Astrocyte (in vitro differentiated cells and primary cell): Measurements from ENCODE around the gene AADAT. TPM values are rescaled to one million over a fixed set of nuclear protein-coding genes. Genes with fewer than 3 reads are reported as not detected.

ENCODE experiments used
- DNase-seq: peaks from one replicate; pipeline ENCODE4 v3.0.0-alpha.2; 2010; ENCODE audit warnings: low read depth
- FAIRE-seq: peaks from 2 replicates; lab custom pipeline; 2011; peaks lifted over from hg19 to GRCh38; lab: Jason Lieb, UNC
- H2AFZ ChIP-seq: 2 replicates; pipeline ENCODE4 v1.6.0; 2012; ENCODE audit warnings: low read depth, low read length, inconsistent platforms
- H3K27ac ChIP-seq: 2 replicates; pipeline ENCODE4 v1.5.1; 2011; ENCODE audit warnings: low read depth, low read length, inconsistent platforms
- H3K27me3 ChIP-seq: 2 replicates; pipeline ENCODE4 v1.6.0; 2011; ENCODE audit warnings: low read length, inconsistent platforms; ENCODE audit not compliant: insufficient read depth
- H3K36me3 ChIP-seq: 2 replicates; pipeline ENCODE4 v1.5.1; 2011; ENCODE audit warnings: low read length, inconsistent platforms; ENCODE audit not compliant: insufficient read depth
- H3K4me1 ChIP-seq: 2 replicates; pipeline ENCODE4 v1.5.1; 2011; ENCODE audit warnings: low read length, inconsistent platforms; ENCODE audit not compliant: insufficient read depth
- H3K4me2 ChIP-seq: 2 replicates; pipeline ENCODE4 v1.6.0; 2012; ENCODE audit warnings: low read length, inconsistent platforms
- H3K4me3 ChIP-seq: 2 replicates; pipeline ENCODE4 v1.5.1; 2011; ENCODE audit warnings: low read depth, mild to moderate bottlenecking, low read length, inconsistent platforms; ENCODE audit not compliant: insufficient read depth
- H3K79me2 ChIP-seq: 2 replicates; pipeline ENCODE4 v1.6.0; 2012; ENCODE audit warnings: mild to moderate bottlenecking, low read length, inconsistent platforms; ENCODE audit not compliant: insufficient read depth
- H3K9ac ChIP-seq: 2 replicates; pipeline ENCODE4 v1.6.0; 2012; ENCODE audit warnings: mild to moderate bottlenecking, low read length, inconsistent platforms
- H3K9me3 ChIP-seq: 2 replicates; pipeline ENCODE4 v1.5.1; 2012; ENCODE audit warnings: low read depth, mild to moderate bottlenecking, low read length, inconsistent platforms; ENCODE audit not compliant: insufficient read depth
- H4K20me1 ChIP-seq: 2 replicates; pipeline ENCODE4 v1.6.0; 2012; ENCODE audit warnings: low read length, inconsistent platforms; ENCODE audit not compliant: insufficient read depth
- H3K27ac Mint-ChIP-seq: one replicate; pipeline ENCODE4 v1.8.0; 2021; ENCODE audit warnings: mild to moderate bottlenecking, mixed read lengths; ENCODE audit not compliant: unreplicated experiment
- H3K27me3 Mint-ChIP-seq: one replicate; pipeline ENCODE4 v1.8.0; 2021; ENCODE audit warnings: low read depth, mixed read lengths; ENCODE audit not compliant: unreplicated experiment
- H3K36me3 Mint-ChIP-seq: one replicate; pipeline ENCODE4 v1.8.0; 2021; ENCODE audit warnings: low read depth, mixed read lengths; ENCODE audit not compliant: unreplicated experiment
- H3K4me1 Mint-ChIP-seq: one replicate; pipeline ENCODE4 v1.8.0; 2021; ENCODE audit warnings: low read depth, mixed read lengths; ENCODE audit not compliant: unreplicated experiment
- H3K4me3 Mint-ChIP-seq: one replicate; pipeline ENCODE4 v1.8.0; 2021; ENCODE audit warnings: mild to moderate bottlenecking, moderate library complexity, mixed read lengths; ENCODE audit not compliant: unreplicated experiment
- H3K9me3 Mint-ChIP-seq: one replicate; pipeline ENCODE4 v1.8.0; 2021; ENCODE audit warnings: mild to moderate bottlenecking, mixed read lengths; ENCODE audit not compliant: unreplicated experiment
- EZH2 ChIP-seq: IDR thresholded peaks from 2 replicates; pipeline ENCODE4 v1.6.1; 2012; ENCODE audit warnings: mild to moderate bottlenecking, low read length, inconsistent platforms; ENCODE audit not compliant: insufficient read depth
- total RNA-seq: library from RNA; stranded (reverse); gene quantifications from 2 replicates; pipeline ENCODE4 v1.2.1, GENCODE V29; 2021
- TF ChIP-seq, protein P1 (sequence below): IDR thresholded peaks from 2 replicates; pipeline ENCODE4 v1.5.1; 2011; ENCODE audit warnings: low read depth, mild to moderate bottlenecking, inconsistent platforms, low read length, moderate library complexity; ENCODE audit not compliant: insufficient read depth

The AADAT gene
- total RNA-seq, 1 donor from 2014 or later, result 10.5 TPM

DNA sequence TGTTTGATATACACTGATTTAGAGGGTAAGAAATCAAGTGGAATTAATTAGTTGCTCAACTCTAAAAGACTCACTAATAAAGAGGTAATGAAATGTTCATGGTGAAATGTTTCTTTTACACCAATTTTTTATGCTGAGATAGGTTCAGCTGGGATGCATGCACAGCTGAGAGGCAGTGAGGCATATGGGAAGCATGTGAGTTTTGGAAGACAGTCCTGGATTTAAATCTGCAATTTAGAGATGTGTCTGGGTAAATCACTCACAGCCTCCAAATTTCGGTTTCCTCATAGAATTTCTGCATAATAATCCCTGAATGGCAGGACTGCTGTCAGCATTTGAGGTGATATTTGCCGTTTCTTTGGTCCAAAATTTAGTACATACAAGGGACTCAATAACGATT, 48.2 kb upstream of the AADAT start:
- Mint-ChIP-seq H3K4me3 (no peak overlapping the region), H3K27me3 (peaks cover 4% of the 10 kb centered on the region), H3K36me3 (peaks cover 4% of the 10 kb centered on the region), H3K9me3 (peaks cover 20% of the 10 kb centered on the region), H3K27ac (no peak overlapping the region), H3K4me1 (no peaks in the 10 kb centered on the region)
- H3K4me2 ChIP-seq, result no peak overlapping the region
- H3K79me2 ChIP-seq, result no peaks in the 10 kb centered on the region
- no peak for TF ChIP-seq EZH2
- TF ChIP-seq, protein P1, sequence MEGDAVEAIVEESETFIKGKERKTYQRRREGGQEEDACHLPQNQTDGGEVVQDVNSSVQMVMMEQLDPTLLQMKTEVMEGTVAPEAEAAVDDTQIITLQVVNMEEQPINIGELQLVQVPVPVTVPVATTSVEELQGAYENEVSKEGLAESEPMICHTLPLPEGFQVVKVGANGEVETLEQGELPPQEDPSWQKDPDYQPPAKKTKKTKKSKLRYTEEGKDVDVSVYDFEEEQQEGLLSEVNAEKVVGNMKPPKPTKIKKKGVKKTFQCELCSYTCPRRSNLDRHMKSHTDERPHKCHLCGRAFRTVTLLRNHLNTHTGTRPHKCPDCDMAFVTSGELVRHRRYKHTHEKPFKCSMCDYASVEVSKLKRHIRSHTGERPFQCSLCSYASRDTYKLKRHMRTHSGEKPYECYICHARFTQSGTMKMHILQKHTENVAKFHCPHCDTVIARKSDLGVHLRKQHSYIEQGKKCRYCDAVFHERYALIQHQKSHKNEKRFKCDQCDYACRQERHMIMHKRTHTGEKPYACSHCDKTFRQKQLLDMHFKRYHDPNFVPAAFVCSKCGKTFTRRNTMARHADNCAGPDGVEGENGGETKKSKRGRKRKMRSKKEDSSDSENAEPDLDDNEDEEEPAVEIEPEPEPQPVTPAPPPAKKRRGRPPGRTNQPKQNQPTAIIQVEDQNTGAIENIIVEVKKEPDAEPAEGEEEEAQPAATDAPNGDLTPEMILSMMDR, result no peak
- no peak for DNase-seq
- H3K9ac ChIP-seq, result no peak overlapping the region
- H3K27ac ChIP-seq, result no peak overlapping the region
- no peaks in the 10 kb centered on the region for H4K20me1 ChIP-seq
- no peaks in the 10 kb centered on the region for H3K36me3 ChIP-seq
- no peak overlapping the region for H3K4me3 ChIP-seq
- H3K4me1 ChIP-seq, result peaks cover 8% of the 10 kb centered on the region
- no peak for FAIRE-seq
- peaks cover 10% of the 10 kb centered on the region for H3K9me3 ChIP-seq
- H3K27me3 ChIP-seq, result no peaks in the 10 kb centered on the region
- H2AFZ ChIP-seq, result no peak overlapping the region

DNA sequence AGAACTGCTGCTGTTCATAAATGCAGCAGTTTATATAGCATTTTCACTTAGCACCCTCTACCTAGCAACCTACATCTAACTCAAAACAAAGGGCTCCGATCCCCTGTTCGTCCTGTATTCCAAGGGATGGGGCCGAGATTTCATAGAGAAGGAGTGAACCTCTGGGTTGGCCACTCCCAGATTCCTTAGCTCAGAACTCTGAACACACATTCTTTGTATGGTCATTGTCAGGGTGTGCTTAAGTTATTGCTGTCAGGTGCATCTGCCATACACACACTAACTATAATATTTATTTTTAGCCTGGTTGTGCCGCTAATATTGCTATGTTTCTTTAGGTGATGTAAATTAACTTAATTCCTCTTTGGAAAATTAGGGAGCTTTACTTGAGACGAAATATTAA, 47.7 kb upstream of the AADAT start:
- H3K4me1 ChIP-seq, result peaks cover 8% of the 10 kb centered on the region
- no peak overlapping the region for H3K4me2 ChIP-seq
- DNase-seq, result no peak
- H3K9me3 ChIP-seq, result peaks cover 11% of the 10 kb centered on the region
- no peaks in the 10 kb centered on the region for H3K36me3 ChIP-seq
- no peak for FAIRE-seq
- Mint-ChIP-seq H3K27me3 (peaks cover 4% of the 10 kb centered on the region), H3K4me1 (no peaks in the 10 kb centered on the region), H3K4me3 (no peak overlapping the region), H3K36me3 (peaks cover 4% of the 10 kb centered on the region), H3K9me3 (peaks cover 23% of the 10 kb centered on the region), H3K27ac (no peak overlapping the region)
- no peaks in the 10 kb centered on the region for H3K27me3 ChIP-seq
- H4K20me1 ChIP-seq, result no peaks in the 10 kb centered on the region
- H2AFZ ChIP-seq, result no peak overlapping the region
- no peak overlapping the region for H3K4me3 ChIP-seq
- no peak overlapping the region for H3K9ac ChIP-seq
- H3K79me2 ChIP-seq, result no peaks in the 10 kb centered on the region
- TF ChIP-seq, protein P1, result no peak
- TF ChIP-seq EZH2, result no peak
- H3K27ac ChIP-seq, result no peak overlapping the region

DNA sequence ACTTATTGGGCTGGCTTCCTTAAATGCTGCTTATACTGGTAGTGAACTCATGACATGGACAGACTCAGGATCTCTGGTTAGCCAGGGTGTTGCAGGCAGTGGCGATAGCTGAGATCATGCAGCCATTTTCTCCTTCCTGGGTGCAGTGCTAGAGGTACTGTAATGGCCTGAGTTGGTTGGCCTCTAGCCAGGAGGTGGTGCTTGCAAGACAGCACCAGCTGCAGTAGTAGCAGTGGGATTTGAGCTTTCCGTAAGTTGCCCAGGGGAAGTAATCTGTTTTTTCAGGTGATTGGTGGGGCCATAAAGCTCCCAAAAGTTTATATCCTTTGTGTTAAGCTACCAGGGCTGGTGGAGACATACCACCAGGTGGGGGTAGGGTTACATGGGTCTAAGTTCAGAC, 45.1 kb upstream of the AADAT start:
- TF ChIP-seq, protein P1, result no peak
- TF ChIP-seq EZH2, result no peak
- H3K36me3 ChIP-seq, result no peaks in the 10 kb centered on the region
- H3K9me3 Mint-ChIP-seq, result peaks cover 32% of the 10 kb centered on the region
- no peak overlapping the region for H3K9ac ChIP-seq
- no peak overlapping the region for H3K4me2 ChIP-seq
- H3K27me3 Mint-ChIP-seq, result peaks cover 4% of the 10 kb centered on the region
- no peak overlapping the region for H3K4me3 ChIP-seq
- H3K4me1 ChIP-seq, result peaks cover 7% of the 10 kb centered on the region
- H4K20me1 ChIP-seq, result no peaks in the 10 kb centered on the region
- no peak overlapping the region for H3K27ac ChIP-seq
- H3K79me2 ChIP-seq, result no peaks in the 10 kb centered on the region
- H3K27me3 ChIP-seq, result no peaks in the 10 kb centered on the region
- DNase-seq, result no peak
- H3K27ac Mint-ChIP-seq, result no peak overlapping the region
- no peaks in the 10 kb centered on the region for H3K4me1 Mint-ChIP-seq
- peaks cover 11% of the 10 kb centered on the region for H3K9me3 ChIP-seq
- H3K4me3 Mint-ChIP-seq, result no peak overlapping the region
- H3K36me3 Mint-ChIP-seq, result peaks cover 4% of the 10 kb centered on the region
- no peak for FAIRE-seq
- no peak overlapping the region for H2AFZ ChIP-seq
